ENCODE data around the gene SMC4.

- TF ChIP-seq, protein P1, sequence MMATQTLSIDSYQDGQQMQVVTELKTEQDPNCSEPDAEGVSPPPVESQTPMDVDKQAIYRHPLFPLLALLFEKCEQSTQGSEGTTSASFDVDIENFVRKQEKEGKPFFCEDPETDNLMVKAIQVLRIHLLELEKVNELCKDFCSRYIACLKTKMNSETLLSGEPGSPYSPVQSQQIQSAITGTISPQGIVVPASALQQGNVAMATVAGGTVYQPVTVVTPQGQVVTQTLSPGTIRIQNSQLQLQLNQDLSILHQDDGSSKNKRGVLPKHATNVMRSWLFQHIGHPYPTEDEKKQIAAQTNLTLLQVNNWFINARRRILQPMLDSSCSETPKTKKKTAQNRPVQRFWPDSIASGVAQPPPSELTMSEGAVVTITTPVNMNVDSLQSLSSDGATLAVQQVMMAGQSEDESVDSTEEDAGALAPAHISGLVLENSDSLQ (IDR thresholded peaks at IDR 0.05) = no peak
- TF ChIP-seq SP1 (IDR thresholded peaks at IDR 0.05) = no peak
- no peak for TF ChIP-seq NFRKB (IDR thresholded peaks at IDR 0.05)
- TF ChIP-seq CTBP1 (IDR thresholded peaks at IDR 0.05; ENCODE audit: borderline replicate concordance) = no peak
- TF ChIP-seq ZNF384 (IDR thresholded peaks at IDR 0.05) = no peak
- TF ChIP-seq FOXM1 (IDR thresholded peaks at IDR 0.05; ENCODE audit: borderline replicate concordance) = no peak
These were observed 4.5 kb downstream of the SMC4 start for GRCh38 chr3:160403796-160404470.
